G401 (cell line): ENCODE data around the gene ZNF534. TPM values are rescaled to one million over a fixed set of nuclear protein-coding genes. Genes with fewer than 3 reads are reported as not detected.
"Not testable (repeated sequence)": the region's sequence is repeated elsewhere in the genome, so short reads cannot be mapped to it uniquely, and the experiment has no call there.

Experiments used
- DNase-seq: peaks from one replicate; pipeline ENCODE4 v3.0.0-alpha.2; 2015; ENCODE audit warnings: low spot score
- in situ Hi-C: cut with HindIII; loops from 2 replicates; pipeline ENCODE4 v1.10.0; 2016; ENCODE audit warnings: low sequenced_read_pairs, mixed read lengths
- total RNA-seq: library from RNA; depleted of rRNA; stranded (reverse); fragments of >200 nt; shearing (Covaris generic); gene quantifications from 2 replicates; pipeline ENCODE4 v1.2.3, GENCODE V29; 2014; rRNA removed

ZNF534 gene
- total RNA-seq, 1 experiment from 2014 or later, result not detected

DNA sequence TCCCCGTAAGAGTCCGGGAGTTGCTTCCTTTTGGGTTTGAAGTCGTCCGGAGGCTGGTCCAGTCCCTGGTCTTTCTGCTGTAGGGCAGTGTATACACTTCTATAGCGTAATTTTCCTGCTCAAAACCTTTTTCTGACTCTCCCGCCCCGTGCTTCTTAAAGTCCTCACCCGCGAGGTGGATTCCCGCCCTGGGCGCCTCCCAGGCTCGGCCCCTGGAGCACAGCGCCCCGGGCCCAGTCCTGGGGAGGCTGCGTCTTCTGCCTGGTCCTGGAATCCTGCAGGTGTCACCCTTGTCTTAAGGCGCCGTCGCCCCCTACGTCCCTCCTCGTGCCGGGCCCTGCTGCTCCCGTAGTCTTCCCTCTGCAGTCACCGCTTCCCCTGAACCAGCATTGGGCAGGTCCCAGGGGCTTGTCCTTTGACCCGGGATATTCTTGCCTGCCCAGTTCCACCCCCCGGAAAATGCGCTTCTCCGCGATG lies 64.1 kb downstream of the ZNF534 start:
- no peak for DNase-seq
- in situ Hi-C loops, result no loop called here

DNA sequence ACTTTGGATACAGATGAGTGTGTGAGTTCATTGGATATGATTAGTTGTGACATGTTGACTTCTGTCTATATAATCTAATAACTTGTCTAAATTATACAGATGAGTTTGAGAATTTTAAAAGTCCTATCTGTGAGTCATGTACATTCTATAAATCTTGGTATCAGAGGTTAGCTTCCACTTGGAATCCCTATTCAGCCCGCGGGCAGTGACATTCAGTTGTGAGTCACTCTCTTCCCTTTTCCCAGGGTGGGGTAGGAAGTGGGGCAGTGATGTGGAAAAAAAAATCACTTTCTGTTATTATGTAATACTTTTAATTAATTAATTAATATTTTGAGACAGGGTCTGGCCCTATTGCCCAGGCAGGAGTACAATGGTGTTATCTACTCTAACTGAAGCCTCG lies 65.6 kb downstream of the ZNF534 start:
- in situ Hi-C loops, result no loop called here
- DNase-seq, result no peak

DNA sequence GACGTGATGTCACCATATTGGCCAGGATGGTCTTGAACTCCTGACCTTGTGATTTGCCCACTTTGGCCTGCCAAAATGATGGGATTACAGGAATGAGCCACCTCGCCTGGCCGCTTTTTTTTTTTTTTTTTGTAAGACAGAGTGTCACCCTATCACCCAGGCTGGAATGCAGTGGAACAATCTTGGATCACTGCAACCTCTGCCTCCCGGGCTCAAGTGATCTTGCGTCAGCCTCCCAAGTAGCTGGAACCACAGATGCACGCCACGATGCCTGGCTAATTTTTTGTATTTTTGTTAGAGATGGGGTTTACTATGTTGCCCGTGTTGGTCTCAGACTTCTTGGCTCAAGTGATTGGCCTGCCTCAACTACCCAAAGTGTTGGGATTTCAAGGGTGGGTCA lies 69.6 kb downstream of the ZNF534 start:
- DNase-seq, result no peak
- in situ Hi-C loops, result no loop called here

DNA sequence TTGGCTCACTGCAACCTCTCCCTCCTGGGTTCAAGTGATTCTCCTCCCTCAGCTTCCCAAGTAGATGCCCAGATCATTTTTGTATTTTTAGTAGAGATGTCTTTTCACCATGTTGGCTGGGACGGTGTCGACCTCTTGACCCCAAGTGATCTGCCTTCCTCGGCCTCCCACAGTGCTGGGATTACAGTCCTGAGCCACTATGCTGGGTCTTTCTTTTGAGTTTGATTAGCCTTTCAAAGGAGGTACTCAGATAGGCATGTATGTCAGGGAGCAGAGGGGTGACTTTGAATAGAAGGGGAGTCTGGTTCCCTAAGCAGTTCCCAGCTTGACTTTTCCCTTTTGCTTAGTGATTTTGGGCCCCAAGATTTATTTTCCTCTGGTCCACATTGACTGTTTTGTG lies 71.5 kb downstream of the ZNF534 start:
- DNase-seq, in situ Hi-C loops: not testable (repeated sequence)

DNA sequence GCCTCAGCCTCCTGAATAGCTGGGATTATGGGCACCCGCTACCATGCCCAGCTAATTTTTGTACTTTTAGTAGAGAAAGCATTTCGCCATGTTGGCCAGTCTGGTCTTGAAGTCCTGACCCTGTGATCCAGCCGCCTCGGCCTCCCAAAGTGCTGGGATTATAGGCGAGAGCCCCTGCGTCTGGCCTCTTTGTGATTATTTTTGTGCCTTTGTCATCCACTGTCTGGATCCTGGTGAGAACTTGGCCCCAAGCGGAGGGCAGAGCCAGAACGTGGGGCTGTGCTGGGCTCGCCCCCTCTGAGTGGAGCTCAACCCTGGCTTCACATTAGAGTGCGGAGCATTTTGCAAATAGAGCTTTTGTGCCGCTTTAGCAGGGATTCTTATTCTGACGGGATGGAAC lies 72.0 kb downstream of the ZNF534 start:
- in situ Hi-C loops, result not testable (repeated sequence)

More for the DNA sequence above, 72.0 kb downstream of the ZNF534 start:
- not testable (repeated sequence) for DNase-seq

Other genes with a start within 250 kb of the ZNF534 start
- 226 and 269 TPM in 2 replicates for gene PPP2R1A, start 239.1 kb upstream of the ZNF534 start, total RNA-seq
- 5.6 and 6.8 TPM in 2 replicates for gene ZNF766, start 159.6 kb upstream of the ZNF534 start, total RNA-seq
- 4.9 and 9.1 TPM in 2 replicates for gene ZNF480, start 132.0 kb upstream of the ZNF534 start, total RNA-seq
- gene ZNF610, start 92.9 kb upstream of the ZNF534 start, total RNA-seq, result 0.47 TPM in 1 of 2 replicates, not detected in the other
- gene ZNF880, start 59.2 kb upstream of the ZNF534 start, total RNA-seq, result not detected in 2 replicates
- gene ZNF528, start 31.3 kb upstream of the ZNF534 start, total RNA-seq, result not detected in 2 replicates
- not detected in 2 replicates for gene ZNF578, start 24.4 kb downstream of the ZNF534 start, total RNA-seq
- 4.2 and 4.5 TPM in 2 replicates for gene ZNF808, start 98.5 kb downstream of the ZNF534 start, total RNA-seq
- gene ZNF701, start 141.1 kb downstream of the ZNF534 start, total RNA-seq, result 1.1 and 1.2 TPM in 2 replicates
- gene ZNF83, start 209.2 kb downstream of the ZNF534 start, total RNA-seq, result 14.0 and 19.4 TPM in 2 replicates